Activated CD4-positive, alpha-beta T cell treated with anti-CD3 and anti-CD28 coated beads for 4 hours (primary cell): Measurements from ENCODE around the gene PPP2R3B.
"Not testable (repeated sequence)": the region's sequence is repeated elsewhere in the genome, so short reads cannot be mapped to it uniquely, and the experiment has no call there.

Source experiments
- DNase-seq, 2 donors: peaks; one replicate each; pipeline ENCODE4 v3.0.0-alpha.2; 2020

The PPP2R3B gene

DNA sequence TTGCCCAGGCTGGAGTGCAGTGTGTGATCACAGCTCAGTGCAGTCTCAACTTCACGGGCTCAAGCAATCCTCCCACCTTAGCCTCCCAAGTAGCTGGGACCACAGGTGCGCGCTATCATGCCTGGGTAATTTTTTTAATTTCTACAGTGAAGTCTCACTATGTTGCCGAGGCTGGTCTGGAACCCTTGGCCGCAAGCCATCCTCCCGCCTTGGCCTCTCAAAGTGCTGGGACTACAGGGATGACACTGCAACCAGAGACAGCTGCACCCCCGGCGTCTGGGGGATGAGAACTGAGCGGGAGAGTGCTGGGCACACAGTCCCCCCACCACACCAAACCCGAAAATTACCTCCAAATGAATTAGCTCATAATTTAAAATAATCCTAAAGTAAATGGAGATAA, 35.0 kb downstream of the PPP2R3B start:
- DNase-seq: no peak

DNA sequence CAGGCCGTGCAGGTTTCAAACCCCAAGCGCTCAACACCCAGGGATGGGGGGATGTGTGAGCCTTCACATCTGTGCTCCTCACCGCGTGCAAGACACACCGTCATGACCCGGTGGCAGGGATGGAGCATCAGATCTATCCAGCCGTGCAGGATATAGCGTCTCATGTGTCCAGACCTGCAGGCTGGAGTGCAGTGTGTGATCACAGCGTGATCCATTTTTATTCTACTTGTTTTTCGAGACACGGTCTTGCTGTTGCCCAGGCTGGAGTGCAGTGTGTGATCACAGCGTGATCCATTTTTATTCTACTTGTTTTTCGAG, 35.4 kb downstream of the PPP2R3B start:
- not testable (repeated sequence) for DNase-seq

DNA sequence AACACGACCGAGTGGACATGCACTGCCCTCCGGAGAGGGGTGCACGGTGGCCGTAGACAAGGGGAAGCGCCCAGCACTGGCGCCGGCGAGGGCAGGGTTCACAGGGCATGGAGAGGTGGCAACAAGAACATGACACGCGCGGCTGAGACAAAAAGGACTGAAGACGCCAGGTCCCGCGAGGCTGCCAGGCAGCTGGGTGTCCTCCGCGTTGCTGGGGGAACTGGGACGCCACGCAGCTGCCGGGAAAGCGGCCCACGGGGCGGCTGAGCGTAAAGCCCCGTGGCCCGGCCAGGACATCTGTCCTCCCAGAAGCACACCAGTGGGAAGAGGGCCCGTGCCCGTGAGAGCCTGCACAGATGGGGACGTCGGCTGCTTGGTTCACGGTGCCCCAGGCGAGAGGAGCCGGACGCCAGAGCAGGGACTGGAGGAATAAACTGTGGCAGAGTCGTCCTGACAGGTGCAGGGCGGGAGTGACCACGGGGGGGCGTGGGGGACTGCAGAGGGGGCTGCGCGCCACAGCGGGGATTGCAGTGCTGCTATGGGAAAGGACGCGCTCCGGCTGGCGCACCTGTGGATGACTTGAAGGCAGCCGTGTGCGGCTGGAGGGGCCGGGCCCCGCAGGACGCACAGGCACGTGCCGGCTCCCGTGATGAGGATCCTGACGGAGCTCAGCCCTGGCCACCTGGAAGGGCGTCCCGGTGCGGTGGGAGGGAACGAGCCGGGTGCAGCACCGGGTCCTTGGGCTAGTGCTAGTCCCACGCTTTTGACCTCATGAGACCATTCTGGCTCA, 36.0 kb downstream of the PPP2R3B start:
- DNase-seq: no peak

DNA sequence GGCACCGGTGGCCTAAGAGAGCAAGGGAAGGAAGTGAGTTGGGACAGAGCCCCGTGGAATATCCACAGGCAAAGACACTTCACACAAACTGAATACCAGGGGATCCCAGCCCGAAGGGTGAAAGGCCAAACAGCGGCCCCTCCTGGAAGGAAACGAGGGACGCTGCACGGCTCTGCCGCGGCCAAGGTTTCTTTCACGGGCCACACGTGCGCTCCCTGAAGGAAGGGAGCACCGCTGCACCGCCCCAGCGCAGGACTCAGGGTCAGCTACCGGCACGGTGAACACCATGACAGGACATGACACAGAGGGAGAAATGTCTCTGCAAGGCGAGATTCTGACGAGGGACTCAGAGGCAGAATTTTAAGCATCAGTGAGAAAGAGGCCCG, 36.6 kb downstream of the PPP2R3B start:
- no peak for DNase-seq

DNA sequence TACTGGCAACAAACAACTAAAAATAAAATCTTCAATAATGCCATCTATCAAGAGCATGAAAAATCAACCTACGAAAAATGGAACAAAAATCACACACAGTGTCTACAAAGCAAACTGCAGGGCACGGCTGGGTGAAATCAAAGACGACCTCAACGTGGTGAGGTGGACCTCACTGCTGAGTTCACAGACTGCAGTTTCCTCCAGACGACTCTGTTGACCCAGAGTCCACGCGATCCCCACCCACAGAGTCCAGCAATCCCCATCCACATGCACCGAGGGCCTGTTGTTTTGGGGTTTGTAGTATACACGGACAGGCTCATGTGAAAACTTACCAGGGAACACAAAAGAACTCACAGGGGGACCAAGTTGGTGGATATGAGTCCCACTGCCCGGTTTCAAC, 37.0 kb downstream of the PPP2R3B start:
- DNase-seq: no peak

DNA sequence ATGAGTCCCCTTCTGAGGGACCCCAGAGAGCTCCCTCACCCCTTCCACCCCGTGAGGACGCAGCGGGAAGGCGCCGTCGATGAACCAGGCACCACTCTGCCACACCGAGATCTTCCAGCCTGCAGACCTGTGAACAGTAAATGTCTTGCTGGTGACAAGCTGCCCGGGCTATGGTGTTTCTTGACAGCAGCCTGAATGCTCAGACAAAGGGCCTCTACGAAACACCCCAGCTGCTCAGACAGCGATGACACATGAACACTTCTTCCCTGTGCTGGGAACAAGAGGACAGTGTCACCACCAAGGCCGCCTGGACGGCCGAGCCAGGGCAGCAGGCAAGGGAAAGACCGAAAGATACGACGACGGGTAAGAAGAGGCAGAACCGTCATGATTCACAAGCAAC, 37.5 kb downstream of the PPP2R3B start:
- no peak for DNase-seq

DNA sequence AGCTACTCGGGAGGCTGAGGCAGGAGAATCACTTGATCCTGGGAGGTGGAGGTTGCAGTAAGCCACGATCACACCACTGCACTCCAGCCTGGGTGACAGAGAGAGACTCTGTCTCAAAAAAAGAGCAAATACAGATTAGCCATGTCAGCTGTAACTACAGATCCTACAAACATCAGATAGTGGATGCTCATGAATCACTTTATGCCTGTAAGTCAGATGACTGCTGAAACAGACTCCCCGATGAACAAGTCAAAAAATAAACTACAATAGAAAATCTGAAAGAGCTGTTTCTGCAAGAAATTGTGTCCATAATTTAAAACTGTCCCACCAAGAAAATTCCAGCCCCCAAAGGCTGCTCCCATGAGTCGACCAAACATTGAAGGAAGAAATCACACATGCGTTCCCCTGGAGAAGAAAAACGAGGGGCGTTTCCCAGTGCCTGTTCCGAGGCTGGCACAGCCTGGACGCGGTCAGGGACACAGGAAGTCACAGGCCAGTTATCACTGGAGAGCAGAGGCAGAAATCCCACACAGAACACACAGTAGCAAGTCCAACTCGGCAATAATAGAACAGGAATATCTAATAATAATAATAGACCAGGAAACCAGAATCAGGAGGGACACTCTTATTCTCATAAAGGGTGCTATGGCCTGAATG, 38.1 kb downstream of the PPP2R3B start:
- DNase-seq: no peak

DNA sequence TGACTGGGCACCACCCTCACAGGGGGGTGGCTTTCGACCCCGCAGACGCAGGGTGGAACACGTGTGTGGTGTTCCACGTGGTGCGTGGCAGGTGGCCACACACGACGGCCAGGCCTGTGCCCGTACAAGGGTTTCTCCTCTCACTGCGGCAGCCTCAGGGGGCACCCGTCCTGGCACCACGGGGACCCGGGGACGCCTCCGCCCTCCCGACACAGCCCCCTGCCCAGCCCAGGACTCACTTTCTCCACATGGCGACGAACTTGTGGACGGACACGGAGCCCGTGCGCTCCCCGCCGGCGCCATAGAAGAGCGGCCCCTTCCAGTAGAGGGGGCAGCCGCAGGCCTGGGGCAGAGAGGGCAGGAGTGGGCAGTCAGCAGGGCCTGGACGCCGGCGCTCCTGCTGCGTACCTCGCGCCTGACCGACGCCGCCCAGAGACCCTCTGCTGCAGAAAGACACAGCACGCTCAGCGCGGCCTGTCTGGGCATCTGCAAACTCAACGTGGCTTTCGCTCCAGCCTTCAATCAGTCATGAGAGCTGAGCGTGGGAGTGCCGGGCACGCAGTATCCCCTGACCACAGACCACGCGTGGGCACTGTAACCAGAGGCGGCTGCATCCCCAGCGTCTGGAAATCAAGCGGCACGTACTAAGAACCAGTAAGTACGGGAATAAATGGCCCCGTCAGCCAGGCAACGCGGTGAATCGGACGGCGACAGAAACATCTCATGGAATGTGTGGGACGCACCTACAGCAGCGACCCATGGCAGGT, 39.2 kb downstream of the PPP2R3B start:
- no peak for DNase-seq

DNA sequence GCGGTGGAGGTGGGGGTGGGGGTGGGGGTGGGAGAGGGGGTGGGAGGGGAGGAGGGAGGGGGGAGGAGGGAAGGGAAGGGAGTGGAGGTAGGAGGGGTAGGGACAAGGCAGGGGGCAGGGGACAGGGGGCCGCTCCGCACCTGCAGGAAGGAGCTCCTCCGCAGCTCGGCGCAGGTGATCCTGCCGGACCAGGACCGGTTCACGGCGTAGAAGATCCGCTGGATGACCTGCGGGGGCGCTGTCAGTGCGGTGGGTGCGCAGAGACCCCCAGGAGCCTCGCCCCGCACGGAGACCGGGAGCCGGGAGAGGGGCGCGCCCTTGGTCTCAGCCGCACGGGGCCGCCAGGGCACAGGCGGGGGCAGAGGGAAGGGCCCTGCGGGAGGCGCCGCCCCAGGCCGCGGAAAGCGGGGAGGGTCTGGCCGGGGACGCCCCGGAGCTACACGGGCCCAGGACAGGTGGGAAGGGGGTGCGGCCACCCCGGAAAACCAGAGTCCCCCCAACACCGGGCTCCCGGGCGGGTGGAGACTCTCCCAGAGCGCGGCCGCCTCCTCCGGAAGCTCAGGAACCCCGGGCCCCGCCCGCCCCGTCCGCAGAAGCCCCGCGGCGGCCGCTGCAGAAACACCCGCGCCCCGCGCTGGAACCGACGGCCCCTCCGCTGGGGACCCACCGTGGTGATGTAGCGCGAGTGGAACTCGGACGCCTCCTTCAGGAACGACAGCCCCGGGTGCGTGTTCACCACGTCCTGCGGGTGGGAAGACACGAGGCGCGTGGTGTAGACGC, 40.5 kb downstream of the PPP2R3B start:
- DNase-seq: no peak

DNA sequence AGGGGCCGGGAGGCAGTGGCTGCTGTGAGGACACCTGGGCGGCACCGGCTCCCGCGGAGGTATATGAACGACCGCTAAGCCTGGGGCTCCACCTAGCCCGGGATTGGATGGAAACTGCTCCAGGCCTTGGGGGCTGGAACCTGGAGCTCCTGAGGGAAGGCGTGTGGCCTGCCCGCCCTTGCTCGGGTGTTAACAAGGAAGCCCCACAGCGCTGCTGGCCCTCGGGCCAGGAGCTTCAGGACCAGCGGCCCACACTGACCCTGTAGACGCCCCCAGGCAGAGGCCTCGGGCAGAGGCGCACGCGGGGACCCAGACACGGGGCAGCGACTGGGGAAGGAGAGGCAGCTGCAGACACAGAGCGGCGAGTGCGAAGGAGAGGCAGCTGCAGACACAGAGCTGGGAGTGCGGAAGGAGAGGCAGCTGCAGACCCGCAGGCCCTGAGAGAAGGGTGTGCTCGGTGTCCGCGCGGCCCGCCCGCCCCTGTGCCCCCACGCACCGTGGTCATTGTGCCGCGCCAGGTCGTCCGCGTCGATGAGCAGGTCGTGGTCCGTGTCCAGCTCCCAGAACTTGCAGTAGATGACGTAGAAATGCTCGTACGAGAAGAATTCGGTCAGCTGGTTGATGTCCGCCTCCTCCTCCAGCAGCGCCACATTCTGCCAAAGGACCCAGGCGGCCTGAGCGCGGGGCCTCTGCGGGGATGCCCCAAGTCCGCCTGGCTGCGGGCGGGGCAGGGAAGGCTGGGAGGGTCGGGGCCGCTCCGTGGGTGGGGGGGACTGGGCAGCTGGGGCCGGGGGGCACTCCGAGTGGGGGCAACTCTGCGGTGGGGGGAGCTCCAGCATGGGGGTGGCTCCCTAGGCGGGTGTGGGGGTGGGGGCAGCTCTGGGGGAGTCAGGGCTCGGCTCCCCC, 41.4 kb downstream of the PPP2R3B start:
- DNase-seq: no peak

DNA sequence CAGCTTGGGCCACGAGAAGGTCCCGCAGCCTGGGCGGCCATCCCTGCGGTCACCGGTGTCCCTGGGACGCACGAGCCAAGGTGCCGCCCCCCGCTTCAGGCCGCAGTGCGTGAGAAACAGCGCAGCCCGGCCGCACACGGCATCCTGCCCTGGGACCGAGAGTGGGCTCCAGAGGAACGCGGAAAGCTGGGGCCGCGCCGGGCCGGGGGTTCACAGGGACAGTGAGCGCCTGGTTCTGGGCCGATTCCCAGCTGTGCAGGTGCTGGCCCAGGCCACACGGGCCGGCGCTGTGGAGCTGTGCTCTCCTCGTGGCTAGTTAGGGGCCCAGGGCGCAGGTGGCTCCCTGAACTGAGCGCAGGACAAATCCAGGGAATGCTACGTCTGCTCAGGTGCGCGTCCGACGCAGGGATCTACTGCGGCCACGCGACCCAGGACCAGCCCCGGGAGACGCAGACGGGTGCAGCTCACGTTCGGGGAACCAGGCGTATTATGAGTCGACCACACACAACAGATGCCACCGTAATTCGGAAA, 42.3 kb downstream of the PPP2R3B start:
- no peak for DNase-seq

DNA sequence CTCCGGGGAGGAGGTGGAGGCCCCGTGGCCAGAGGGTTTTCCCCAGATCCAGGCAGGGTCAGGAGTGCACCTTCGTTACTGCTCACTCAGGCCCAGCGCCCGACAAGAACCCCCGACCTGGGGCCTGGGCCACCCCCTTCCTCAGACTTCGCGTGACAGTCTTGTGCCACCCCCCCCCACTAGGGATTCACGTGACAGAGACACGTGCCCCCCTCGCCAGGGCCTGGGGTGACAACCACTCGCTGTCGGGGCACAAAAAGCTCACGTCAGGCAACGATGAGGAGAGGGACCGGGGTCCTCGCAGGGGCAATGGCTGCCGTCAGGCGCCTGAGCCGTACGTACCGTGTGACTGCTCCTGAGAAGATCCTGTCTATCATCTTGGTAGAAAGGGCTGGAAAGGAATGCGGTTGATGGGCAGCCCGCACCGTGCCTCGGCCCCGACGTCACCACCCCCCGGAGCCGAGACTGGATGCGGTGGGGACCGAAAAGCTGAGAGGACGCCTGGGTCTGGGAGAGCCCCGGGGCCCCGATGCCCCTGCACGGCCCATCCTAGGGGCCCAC, 45.1 kb downstream of the PPP2R3B start:
- DNase-seq: no peak

DNA sequence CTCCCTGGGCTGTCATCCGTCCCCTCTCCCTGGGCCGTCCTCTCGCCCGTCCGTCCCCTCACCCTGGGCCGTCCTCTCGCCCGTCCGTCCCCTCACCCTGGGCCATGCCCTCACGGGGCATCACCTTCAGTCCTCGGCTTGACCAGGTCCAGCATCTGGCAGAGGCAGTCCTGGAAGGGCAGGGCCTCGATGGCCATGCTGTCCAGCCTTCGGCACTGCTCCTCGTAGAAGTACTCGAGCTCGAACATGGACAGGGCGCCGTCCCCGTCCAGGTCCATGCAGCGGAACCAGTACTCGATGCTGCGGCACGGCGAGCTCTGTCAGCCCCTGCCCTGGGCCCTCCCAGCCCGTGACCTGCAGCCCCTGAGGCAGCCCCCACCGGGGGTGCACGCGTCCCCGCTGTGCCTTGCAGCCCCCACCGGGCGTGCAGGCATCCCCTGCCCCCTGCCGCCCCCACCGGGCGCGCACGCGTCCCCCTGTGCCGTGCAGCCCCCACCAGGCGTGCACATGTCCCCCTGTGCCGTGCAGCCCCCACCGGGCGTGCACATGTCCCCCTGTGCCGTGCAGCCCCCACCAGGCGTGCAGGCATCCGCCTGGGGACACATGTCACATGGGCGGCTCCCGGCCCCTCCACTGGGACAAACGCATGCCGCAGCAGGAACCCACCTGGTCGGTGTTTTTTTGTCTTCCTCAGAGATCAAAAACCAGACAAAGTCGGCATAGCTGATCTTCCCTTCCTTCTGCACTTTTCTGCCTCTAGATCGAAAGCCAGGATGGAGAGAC, 45.9 kb downstream of the PPP2R3B start:
- no peak for DNase-seq

DNA sequence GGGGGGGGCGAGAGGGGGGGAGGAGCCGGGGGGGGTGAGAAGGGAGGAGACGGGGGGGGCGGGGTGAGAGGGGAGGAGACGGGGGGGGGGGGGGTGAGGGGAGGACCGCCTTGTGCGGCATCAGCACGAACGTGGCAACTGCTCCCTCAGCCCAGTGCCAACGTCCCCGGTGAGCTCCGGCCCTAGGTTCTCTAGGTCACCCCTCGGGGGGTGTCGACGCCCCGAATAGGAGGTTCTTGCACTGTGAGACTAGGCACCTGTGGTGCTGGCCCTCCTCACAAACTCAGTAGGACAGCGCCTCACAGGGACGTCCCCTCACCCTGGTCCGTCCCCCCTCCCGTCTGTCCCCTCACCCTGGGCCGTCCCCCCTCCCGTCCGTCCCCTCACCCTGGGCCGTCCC, 46.6 kb downstream of the PPP2R3B start:
- DNase-seq: no peak

DNA sequence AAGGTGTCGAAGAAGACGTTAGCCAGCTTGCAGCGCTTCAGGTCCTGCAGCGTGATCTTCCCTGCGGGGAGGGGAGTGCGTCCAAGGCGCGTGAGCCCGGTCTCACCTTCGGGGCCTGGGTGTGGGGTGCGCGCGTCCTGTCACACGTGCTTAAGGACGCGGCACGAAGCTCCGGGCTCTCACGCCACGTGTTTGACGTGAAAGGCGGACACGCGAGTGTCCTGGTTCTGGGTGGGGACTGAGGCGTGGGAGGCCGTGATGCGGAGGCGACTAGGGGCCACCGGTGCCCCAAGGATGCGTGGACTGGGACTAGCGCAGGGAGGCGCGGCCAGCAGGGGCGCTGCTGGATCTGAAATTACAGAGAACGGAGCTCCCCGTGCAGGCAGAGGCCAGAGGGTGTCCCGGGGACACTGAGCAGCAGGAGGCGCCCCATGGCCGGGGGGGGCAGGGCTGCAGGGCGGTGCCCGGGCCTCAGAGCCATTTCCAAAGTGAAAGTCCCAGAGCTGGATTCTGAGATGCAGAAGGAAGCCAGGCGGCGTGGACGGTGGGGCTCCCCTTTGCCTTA, 47.8 kb downstream of the PPP2R3B start:
- DNase-seq: no peak

DNA sequence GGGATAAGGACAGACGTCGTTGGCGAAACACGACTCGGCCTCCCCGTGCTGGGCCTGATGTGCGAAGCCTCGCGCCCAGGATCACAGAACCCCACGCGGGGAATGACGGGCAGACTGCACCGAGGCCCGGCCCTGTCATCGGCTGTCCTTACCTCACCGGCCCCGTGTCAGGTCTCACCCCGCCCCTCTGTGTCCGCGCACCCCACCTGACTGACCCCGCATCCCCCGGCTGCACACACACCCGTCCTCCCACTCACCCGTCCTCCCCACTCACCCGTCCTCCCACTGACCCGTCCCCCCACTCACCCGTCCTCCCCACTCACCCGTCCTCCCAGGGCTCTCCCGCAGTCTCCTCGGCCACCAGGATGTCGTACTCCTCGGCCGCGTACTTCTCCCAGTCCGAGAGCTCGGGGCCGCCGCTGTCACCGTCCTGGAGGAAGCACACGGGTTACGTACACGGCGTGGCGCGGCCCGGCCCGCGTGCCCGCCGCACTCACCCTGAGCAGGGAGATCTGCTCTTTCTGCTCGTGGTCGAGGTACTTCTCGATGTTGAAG, 48.3 kb downstream of the PPP2R3B start:
- DNase-seq: no peak

DNA sequence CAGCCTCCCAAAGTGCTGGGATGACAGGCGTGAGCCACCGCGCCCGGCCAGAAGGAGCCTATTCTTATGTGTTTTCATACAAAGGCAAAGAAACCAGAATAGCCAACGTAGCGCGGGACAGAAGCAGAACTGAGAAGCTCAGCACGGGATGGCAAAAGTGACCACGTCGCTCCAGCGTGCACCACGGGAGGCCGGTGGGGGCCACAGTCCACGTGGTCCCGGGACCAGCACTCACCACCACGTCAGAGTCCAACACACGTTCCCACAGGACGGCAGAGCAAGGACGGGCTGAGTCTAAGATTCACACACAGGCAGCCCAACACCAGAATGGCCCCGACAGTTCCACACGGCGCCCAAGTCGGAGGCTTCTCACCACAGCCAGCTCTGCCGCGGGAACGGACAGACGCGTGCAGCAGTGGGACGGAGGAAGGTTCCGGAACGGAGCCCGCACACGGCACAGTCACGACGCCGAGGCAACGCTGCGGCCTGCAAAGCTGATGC, 49.3 kb downstream of the PPP2R3B start:
- no peak for DNase-seq

DNA sequence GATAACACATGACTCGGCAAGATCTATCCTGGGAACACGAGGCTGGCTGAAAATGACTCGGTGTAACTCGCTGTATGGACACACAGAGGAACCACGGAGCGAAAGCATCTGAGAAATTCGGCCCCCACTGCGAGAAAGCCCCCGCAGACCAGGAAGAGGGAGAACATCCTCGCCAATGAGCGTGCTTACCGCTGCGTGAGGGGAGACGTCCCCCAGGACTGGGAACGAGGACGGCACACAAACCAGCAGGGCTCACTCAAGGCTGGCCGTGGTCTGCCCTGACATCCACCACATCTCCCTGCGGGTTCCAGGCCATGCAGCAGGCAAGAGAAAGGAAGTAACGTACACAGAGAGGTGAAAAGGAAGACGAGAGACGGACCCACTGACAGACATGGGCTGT, 50.5 kb downstream of the PPP2R3B start:
- no peak for DNase-seq

DNA sequence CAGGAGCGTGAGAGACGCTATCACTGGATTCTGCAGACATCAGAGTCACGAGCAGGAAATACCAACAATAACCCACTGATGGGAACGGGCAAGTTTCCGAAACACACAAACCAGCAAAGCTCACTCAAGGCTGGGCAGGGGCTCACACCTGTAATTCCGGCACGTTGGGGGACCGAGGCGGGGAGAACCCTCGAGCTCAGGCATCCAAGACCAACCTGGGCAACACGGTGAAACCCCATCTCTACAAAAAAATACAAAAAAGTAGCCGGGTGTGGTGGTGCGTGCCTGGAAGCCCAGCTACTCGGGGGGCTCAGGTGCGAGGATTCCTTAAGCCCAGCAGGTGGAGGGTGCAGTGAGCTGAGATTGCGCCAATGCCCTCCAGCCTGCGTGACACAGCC, 51.0 kb downstream of the PPP2R3B start:
- no peak for DNase-seq
